HG03045 (cell line): ENCODE data around the gene RNF11.

Source experiments
- ATAC-seq: cut with Tn5 transposase; IDR thresholded peaks from one replicate; pipeline ENCODE4 v1.9.1; 2021; ENCODE audit warnings: mild to moderate bottlenecking, moderate library complexity; ENCODE audit not compliant: unreplicated experiment

The RNF11 gene

DNA sequence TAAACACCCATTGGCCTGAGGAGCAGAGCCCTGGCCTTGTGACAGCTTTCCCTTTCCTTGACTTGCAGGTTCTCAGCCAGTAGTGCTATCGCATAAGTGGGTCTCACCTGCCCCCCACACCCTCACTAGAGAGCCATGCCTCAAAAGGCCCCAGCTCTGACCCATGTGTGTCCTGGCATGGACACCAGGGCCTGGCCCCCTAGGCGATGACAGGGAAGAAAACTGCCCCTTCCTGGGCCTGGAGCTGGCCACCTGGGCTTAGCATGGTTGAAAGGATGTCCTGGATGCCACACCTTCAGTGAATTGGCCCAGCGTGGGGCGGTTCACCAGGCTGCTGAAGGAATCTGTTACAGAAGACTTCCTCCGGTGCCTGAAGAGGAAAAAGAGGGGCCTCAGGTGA, 75.8 kb downstream of the RNF11 start:
- no peak for ATAC-seq

- ATAC-seq = no peak
Observed at GRCh38 chr1:51312718-51313117, 76.6 kb downstream of the RNF11 start.

- ATAC-seq = no peak
Observed at GRCh38 chr1:51313268-51313852, 77.3 kb downstream of the RNF11 start.

GRCh38 chr1:51313961-51314777, 78.1 kb downstream of the RNF11 start:
- ATAC-seq = no peak

GRCh38 chr1:51314974-51315373, 78.9 kb downstream of the RNF11 start:
- no peak for ATAC-seq

GRCh38 chr1:51316113-51316845, 80.2 kb downstream of the RNF11 start:
- no peak for ATAC-seq

DNA sequence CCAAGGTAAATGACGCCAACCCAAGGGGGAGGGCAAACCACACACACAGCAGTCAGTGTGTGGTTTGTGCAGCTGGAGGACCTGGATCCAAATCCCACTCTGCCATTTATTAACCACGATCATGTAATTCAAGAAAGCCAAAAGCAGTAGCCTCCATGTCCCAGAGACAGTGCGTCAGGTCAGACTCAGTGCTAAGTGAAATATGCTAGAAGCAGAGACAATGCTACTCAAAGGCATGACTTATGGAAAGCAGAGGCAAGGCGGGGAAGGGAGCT, 80.7 kb downstream of the RNF11 start:
- ATAC-seq = no peak

- no peak for ATAC-seq
Observed at GRCh38 chr1:51317798-51318197, 81.7 kb downstream of the RNF11 start.

GRCh38 chr1:51320967-51321923, 85.2 kb downstream of the RNF11 start:
- no peak for ATAC-seq

- ATAC-seq = no peak
Observed at GRCh38 chr1:51321924-51322280, 85.8 kb downstream of the RNF11 start.

GRCh38 chr1:51322417-51323101, 86.5 kb downstream of the RNF11 start:
- ATAC-seq = no peak
